ENCODE results near the gene SNX1. TPM values are rescaled to one million over a fixed set of nuclear protein-coding genes. Genes with fewer than 3 reads are reported as not detected.

SNX1 gene
- polyA plus RNA-seq, 1 donor from 2014 or later, result 59.6 TPM

- peak overlapping the region in 2 of 3 donors; percentile 17 to 23 for H3K27ac Mint-ChIP-seq
- H3K27me3 Mint-ChIP-seq, result no peaks in the 10 kb centered on the region
- H3K4me3 Mint-ChIP-seq, result no peak overlapping the region
- no peaks in the 10 kb centered on the region for H3K36me3 Mint-ChIP-seq
- H3K9me3 Mint-ChIP-seq, result no peaks in the 10 kb centered on the region
- peaks cover 9 to 20% (median 15%) of the 10 kb centered on the region in 3 donors for H3K4me1 Mint-ChIP-seq
Observed at GRCh38 chr15:64138331-64138941, 42.7 kb downstream of the SNX1 start.

GRCh38 chr15:64141798-64142512, 46.2 kb downstream of the SNX1 start:
- Mint-ChIP-seq H3K9me3 (no peaks in the 10 kb centered on the region), H3K4me1 (peaks cover 17 to 35% (median 24%) of the 10 kb centered on the region in 3 donors), H3K36me3 (no peaks in the 10 kb centered on the region), H3K27me3 (no peaks in the 10 kb centered on the region), H3K4me3 (peak overlapping the region in 1 of 4 donors; percentile 10), H3K27ac (peak overlapping the region in 2 of 3 donors; percentile 31 to 67)

- Mint-ChIP-seq H3K36me3 (no peaks in the 10 kb centered on the region), H3K27me3 (no peaks in the 10 kb centered on the region)
Observed at GRCh38 chr15:64143276-64143675, 47.5 kb downstream of the SNX1 start.

GRCh38 chr15:64144192-64144564, 48.4 kb downstream of the SNX1 start:
- peak overlapping the region; percentile 36 to 91 (median 64) for H3K4me3 Mint-ChIP-seq
- H3K27ac Mint-ChIP-seq, result peak overlapping the region; percentile 84 to 96 (median 90)
- peaks cover 11 to 22% (median 17%) of the 10 kb centered on the region in 3 donors for H3K4me1 Mint-ChIP-seq
- no peaks in the 10 kb centered on the region for H3K27me3 Mint-ChIP-seq
- H3K9me3 Mint-ChIP-seq, result no peaks in the 10 kb centered on the region
- no peaks in the 10 kb centered on the region for H3K36me3 Mint-ChIP-seq

More at GRCh38 chr15:64143276-64143675, 47.5 kb downstream of the SNX1 start:
- H3K4me3 Mint-ChIP-seq, result no peak overlapping the region
- H3K9me3 Mint-ChIP-seq, result no peaks in the 10 kb centered on the region
- H3K27ac Mint-ChIP-seq, result peak overlapping the region in 2 of 3 donors; percentile 9 to 35
- H3K4me1 Mint-ChIP-seq, result peaks cover 11 to 23% (median 17%) of the 10 kb centered on the region in 3 donors

- Mint-ChIP-seq H3K27me3 (no peaks in the 10 kb centered on the region), H3K27ac (peak overlapping the region; percentile 84 to 96 (median 90)), H3K4me1 (peaks cover 16 to 27% (median 22%) of the 10 kb centered on the region in 3 donors), H3K9me3 (no peaks in the 10 kb centered on the region), H3K36me3 (no peaks in the 10 kb centered on the region), H3K4me3 (peak overlapping the region; percentile 48 to 91 (median 80))
Observed at GRCh38 chr15:64144565-64145281, 48.9 kb downstream of the SNX1 start.

GRCh38 chr15:64146041-64146440, 50.3 kb downstream of the SNX1 start:
- Mint-ChIP-seq H3K4me3 (no peak overlapping the region), H3K4me1 (peaks cover 27 to 34% (median 33%) of the 10 kb centered on the region in 3 donors), H3K36me3 (no peaks in the 10 kb centered on the region), H3K27ac (no peak overlapping the region), H3K9me3 (no peaks in the 10 kb centered on the region), H3K27me3 (no peaks in the 10 kb centered on the region)

- Mint-ChIP-seq H3K27me3 (no peaks in the 10 kb centered on the region), H3K4me1 (peaks cover 28 to 34% (median 33%) of the 10 kb centered on the region in 3 donors), H3K27ac (no peak overlapping the region), H3K4me3 (no peak overlapping the region), H3K9me3 (no peaks in the 10 kb centered on the region), H3K36me3 (no peaks in the 10 kb centered on the region)
Observed at GRCh38 chr15:64146520-64146884, 50.7 kb downstream of the SNX1 start.

GRCh38 chr15:64146885-64147681, 51.3 kb downstream of the SNX1 start:
- H3K27me3 Mint-ChIP-seq, result no peaks in the 10 kb centered on the region
- no peaks in the 10 kb centered on the region for H3K36me3 Mint-ChIP-seq
- H3K27ac Mint-ChIP-seq, result no peak overlapping the region
- H3K4me3 Mint-ChIP-seq, result no peak overlapping the region
- H3K9me3 Mint-ChIP-seq, result no peaks in the 10 kb centered on the region
- H3K4me1 Mint-ChIP-seq, result peaks cover 28 to 33% (median 33%) of the 10 kb centered on the region in 3 donors

- H3K4me1 Mint-ChIP-seq, result peaks cover 28 to 31% (median 29%) of the 10 kb centered on the region in 3 donors
- no peaks in the 10 kb centered on the region for H3K27me3 Mint-ChIP-seq
- peak overlapping the region in 1 of 4 donors; percentile 91 for H3K4me3 Mint-ChIP-seq
- no peak overlapping the region for H3K27ac Mint-ChIP-seq
- no peaks in the 10 kb centered on the region for H3K9me3 Mint-ChIP-seq
- H3K36me3 Mint-ChIP-seq, result no peaks in the 10 kb centered on the region
Observed at GRCh38 chr15:64148168-64148567, 52.4 kb downstream of the SNX1 start.

GRCh38 chr15:64148581-64148980, 52.8 kb downstream of the SNX1 start:
- Mint-ChIP-seq H3K27ac (peak overlapping the region in 2 of 3 donors; percentile 0 to 90), H3K4me1 (peaks cover 28 to 33% (median 31%) of the 10 kb centered on the region in 3 donors), H3K36me3 (no peaks in the 10 kb centered on the region), H3K27me3 (no peaks in the 10 kb centered on the region), H3K4me3 (peak overlapping the region in 1 of 4 donors; percentile 91), H3K9me3 (no peaks in the 10 kb centered on the region)

- H3K4me1 Mint-ChIP-seq, result peaks cover 27 to 31% (median 30%) of the 10 kb centered on the region in 3 donors
- H3K4me3 Mint-ChIP-seq, result peak overlapping the region in 2 of 4 donors; percentile 82 to 91
- peak overlapping the region; percentile 81 to 90 (median 84) for H3K27ac Mint-ChIP-seq
- H3K36me3 Mint-ChIP-seq, result no peaks in the 10 kb centered on the region
- no peaks in the 10 kb centered on the region for H3K27me3 Mint-ChIP-seq
- no peaks in the 10 kb centered on the region for H3K9me3 Mint-ChIP-seq
Observed at GRCh38 chr15:64149424-64149823, 53.6 kb downstream of the SNX1 start.

GRCh38 chr15:64149893-64150578, 54.3 kb downstream of the SNX1 start:
- peak overlapping the region; percentile 82 to 93 (median 88) for H3K4me3 Mint-ChIP-seq
- no peaks in the 10 kb centered on the region for H3K27me3 Mint-ChIP-seq
- H3K27ac Mint-ChIP-seq, result peak overlapping the region; percentile 81 to 90 (median 84)
- no peaks in the 10 kb centered on the region for H3K9me3 Mint-ChIP-seq
- H3K4me1 Mint-ChIP-seq, result peaks cover 23 to 26% (median 25%) of the 10 kb centered on the region in 3 donors
- H3K36me3 Mint-ChIP-seq, result peaks cover 2% of the 10 kb centered on the region

- peak within 1 kb of the TSS; percentile 91 to 99 (median 96) for H3K4me3 Mint-ChIP-seq
- H3K27ac Mint-ChIP-seq, result peak within 1 kb of the TSS; percentile 90 to 95 (median 95)
- no peaks in the 10 kb centered on the region for H3K9me3 Mint-ChIP-seq
- peaks cover 2% of the 10 kb centered on the region for H3K36me3 Mint-ChIP-seq
- no peaks in the 10 kb centered on the region for H3K27me3 Mint-ChIP-seq
- H3K4me1 Mint-ChIP-seq, result peaks cover 21 to 28% (median 26%) of the 10 kb centered on the region in 3 donors
Observed at GRCh38 chr15:64151727-64152506, 56.1 kb downstream of the SNX1 start, which contains the start of gene SNX22. Gene SNX22 (plus strand): TSS chr15:64151731. CDS start chr15:64151776, 45 bp downstream.
